Parathyroid adenoma (tissue), 2 donors: ENCODE measurements around the gene GDA.

Experiments
- H2AFZ ChIP-seq: fragments of 300-600 bp; sonication (generic); one replicate; pipeline ENCODE4 v1.7.0; 2017; ENCODE audit warnings: antibody characterized with exemption, mild to moderate bottlenecking
- H3K27ac ChIP-seq: fragments of 300-600 bp; sonication (generic); one replicate; pipeline ENCODE4 v1.7.0; 2017
- H3K27me3 ChIP-seq: fragments of 300-600 bp; sonication (generic); one replicate; pipeline ENCODE4 v1.7.0; 2017; ENCODE audit warnings: low read length; ENCODE audit not compliant: control insufficient read depth, insufficient read depth
- H3K36me3 ChIP-seq: fragments of 300-600 bp; sonication (generic); one replicate; pipeline ENCODE4 v1.7.0; 2017; ENCODE audit warnings: low read length; ENCODE audit not compliant: control insufficient read depth, insufficient read depth
- H3K4me1 ChIP-seq: fragments of 300-600 bp; sonication (generic); one replicate; pipeline ENCODE4 v1.7.0; 2017; ENCODE audit warnings: control low read depth
- H3K4me2 ChIP-seq: fragments of 300-600 bp; sonication (generic); one replicate; pipeline ENCODE4 v1.7.0; 2017; ENCODE audit warnings: low read length
- H3K4me3 ChIP-seq: fragments of 300-600 bp; sonication (generic); one replicate; pipeline ENCODE4 v1.7.0; 2017; ENCODE audit warnings: low read depth, low read length
- H3K79me2 ChIP-seq: fragments of 300-600 bp; sonication (generic); one replicate; pipeline ENCODE4 v1.7.0; 2017; ENCODE audit warnings: control low read depth
- H3K9ac ChIP-seq: fragments of 300-600 bp; sonication (generic); one replicate; pipeline ENCODE4 v1.7.0; 2017; ENCODE audit warnings: mild to moderate bottlenecking
- H3K9me3 ChIP-seq: fragments of 300-600 bp; sonication (generic); one replicate; pipeline ENCODE4 v1.7.0; 2017; ENCODE audit warnings: low read length; ENCODE audit not compliant: control insufficient read depth
- TF ChIP-seq, protein P1 (sequence below): fragments of 300-600 bp; sonication (generic); IDR thresholded peaks from one replicate; pipeline ENCODE4 v1.7.0; 2017; ENCODE audit warnings: antibody characterized with exemption, mild to moderate bottlenecking
- donor health status: primary hyperparathyroidism.

The GDA gene

DNA sequence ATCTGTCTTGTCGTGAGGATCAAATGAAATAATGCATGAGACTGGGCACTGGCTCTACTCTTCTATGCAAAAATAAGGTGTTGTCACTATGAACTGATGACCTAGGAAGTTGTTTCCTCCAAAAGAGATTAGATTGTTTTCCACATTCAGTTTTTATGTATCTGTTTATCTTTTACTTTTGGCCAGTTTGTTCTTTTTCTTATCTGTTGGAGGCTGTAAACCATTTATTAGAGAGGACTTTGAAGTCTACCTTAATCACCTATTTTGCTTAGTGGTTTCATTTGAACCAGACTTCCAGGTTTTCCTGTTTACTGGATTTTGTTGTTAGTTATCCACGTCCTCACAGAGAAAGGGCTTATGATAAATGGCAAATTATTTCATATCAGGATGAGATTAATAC is 21.5 kb upstream of the GDA start:
- TF ChIP-seq, protein P1, sequence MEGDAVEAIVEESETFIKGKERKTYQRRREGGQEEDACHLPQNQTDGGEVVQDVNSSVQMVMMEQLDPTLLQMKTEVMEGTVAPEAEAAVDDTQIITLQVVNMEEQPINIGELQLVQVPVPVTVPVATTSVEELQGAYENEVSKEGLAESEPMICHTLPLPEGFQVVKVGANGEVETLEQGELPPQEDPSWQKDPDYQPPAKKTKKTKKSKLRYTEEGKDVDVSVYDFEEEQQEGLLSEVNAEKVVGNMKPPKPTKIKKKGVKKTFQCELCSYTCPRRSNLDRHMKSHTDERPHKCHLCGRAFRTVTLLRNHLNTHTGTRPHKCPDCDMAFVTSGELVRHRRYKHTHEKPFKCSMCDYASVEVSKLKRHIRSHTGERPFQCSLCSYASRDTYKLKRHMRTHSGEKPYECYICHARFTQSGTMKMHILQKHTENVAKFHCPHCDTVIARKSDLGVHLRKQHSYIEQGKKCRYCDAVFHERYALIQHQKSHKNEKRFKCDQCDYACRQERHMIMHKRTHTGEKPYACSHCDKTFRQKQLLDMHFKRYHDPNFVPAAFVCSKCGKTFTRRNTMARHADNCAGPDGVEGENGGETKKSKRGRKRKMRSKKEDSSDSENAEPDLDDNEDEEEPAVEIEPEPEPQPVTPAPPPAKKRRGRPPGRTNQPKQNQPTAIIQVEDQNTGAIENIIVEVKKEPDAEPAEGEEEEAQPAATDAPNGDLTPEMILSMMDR = no peak
- no peak overlapping the region for H3K4me3 ChIP-seq
- no peaks in the 10 kb centered on the region for H3K36me3 ChIP-seq
- no peaks in the 10 kb centered on the region for H3K9me3 ChIP-seq
- no peak overlapping the region for H3K9ac ChIP-seq
- no peak overlapping the region for H3K27ac ChIP-seq
- H3K4me2 ChIP-seq = no peak overlapping the region
- no peaks in the 10 kb centered on the region for H3K79me2 ChIP-seq
- H2AFZ ChIP-seq = no peak overlapping the region
- no peaks in the 10 kb centered on the region for H3K27me3 ChIP-seq
- H3K4me1 ChIP-seq = no peaks in the 10 kb centered on the region

DNA sequence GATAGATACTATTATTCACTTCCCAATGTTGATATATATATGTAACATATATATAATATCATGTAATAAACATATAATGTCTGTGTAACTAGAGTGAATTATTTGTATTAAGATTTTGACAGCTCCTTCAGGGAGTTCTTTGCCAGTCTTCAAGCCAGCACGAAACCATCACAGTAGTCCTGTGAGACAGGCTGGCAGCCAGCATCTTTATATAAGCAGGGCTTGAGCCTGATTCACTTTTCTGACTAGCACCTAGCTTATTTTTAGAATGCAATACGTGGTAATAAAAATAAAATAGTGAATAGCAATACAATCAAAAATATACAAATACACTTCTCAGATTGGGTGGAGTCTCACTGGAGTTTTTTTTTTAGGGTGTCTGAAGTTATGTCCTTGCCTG is 20.7 kb upstream of the GDA start:
- Histone ChIP-seq H3K4me1 (no peaks in the 10 kb centered on the region), H3K36me3 (no peaks in the 10 kb centered on the region), H3K9ac (no peak overlapping the region), H3K9me3 (no peaks in the 10 kb centered on the region), H2AFZ (no peak overlapping the region), H3K4me2 (no peak overlapping the region), H3K27me3 (no peaks in the 10 kb centered on the region), H3K4me3 (no peak overlapping the region), H3K27ac (no peak overlapping the region), H3K79me2 (no peaks in the 10 kb centered on the region)
- TF ChIP-seq, protein P1 = no peak

DNA sequence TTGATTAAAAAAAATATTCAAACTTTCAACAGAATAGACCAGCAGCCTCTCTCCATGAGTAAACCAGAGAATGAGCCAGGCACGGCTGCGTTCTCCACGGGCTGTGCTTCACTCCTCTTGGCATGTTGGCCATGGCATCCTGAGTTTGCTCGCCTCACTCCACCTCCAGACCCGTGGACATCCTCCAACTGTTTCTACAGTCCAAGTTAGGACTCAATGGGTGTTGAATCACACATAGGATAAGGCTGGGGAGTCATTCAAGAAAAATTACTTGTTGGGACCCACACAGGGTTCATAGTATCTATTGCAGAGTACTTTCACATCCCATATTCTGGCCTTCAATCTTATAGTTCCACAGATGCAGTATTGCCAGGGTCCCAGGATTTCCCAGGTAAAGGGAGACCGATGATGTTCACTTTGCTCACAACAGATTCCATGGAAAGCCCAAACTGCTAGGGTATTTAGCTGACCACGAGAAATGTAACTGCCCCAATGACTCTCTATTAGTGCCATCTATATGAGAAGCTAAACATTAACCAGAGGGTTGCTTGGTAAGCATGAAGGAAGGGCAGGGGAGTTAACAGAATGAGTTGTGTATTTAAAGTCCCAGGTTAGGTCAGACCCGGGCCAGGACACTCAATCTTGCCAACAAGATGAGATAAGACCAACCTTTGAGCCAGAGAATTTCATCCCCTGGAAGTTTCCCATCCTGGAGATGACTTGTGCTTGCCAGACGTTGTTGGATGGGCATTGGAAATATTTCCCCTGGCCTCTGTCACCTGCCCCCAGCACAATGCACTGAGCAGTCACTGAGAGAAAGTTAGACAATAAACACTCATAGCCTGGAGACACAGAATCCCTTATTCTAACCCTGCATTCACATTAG is 19.7 kb upstream of the GDA start:
- no peak overlapping the region for H3K9ac ChIP-seq
- H3K9me3 ChIP-seq = no peaks in the 10 kb centered on the region
- H3K4me2 ChIP-seq = no peak overlapping the region
- no peak overlapping the region for H3K27ac ChIP-seq
- no peak overlapping the region for H3K4me3 ChIP-seq
- H2AFZ ChIP-seq = no peak overlapping the region
- no peaks in the 10 kb centered on the region for H3K27me3 ChIP-seq
- no peaks in the 10 kb centered on the region for H3K36me3 ChIP-seq
- TF ChIP-seq, protein P1 = no peak
- no peaks in the 10 kb centered on the region for H3K79me2 ChIP-seq
- no peaks in the 10 kb centered on the region for H3K4me1 ChIP-seq

DNA sequence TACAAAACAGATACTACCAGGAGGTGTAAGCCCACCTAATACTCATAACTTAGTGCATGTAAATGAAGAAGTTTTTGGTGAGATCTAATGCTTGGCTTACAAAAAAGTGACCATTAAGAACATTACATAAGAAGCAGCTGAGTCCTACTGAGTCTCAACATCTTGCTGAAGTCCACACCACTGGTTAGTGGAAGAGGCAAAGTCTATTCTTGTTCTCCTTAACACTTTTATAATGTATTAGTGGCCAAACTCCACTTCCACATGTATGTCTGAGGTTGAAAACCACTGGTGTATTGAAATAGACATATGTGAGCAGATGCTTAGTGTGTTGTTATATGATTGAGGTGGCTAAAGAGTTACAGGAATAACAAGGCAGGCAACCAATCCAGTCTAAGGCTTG is 18.9 kb upstream of the GDA start:
- H3K36me3 ChIP-seq = no peaks in the 10 kb centered on the region
- H3K9ac ChIP-seq = no peak overlapping the region
- H2AFZ ChIP-seq = no peak overlapping the region
- no peaks in the 10 kb centered on the region for H3K27me3 ChIP-seq
- no peaks in the 10 kb centered on the region for H3K79me2 ChIP-seq
- H3K4me3 ChIP-seq = no peak overlapping the region
- no peak overlapping the region for H3K27ac ChIP-seq
- H3K4me1 ChIP-seq = no peaks in the 10 kb centered on the region
- no peaks in the 10 kb centered on the region for H3K9me3 ChIP-seq
- TF ChIP-seq, protein P1 = no peak
- no peak overlapping the region for H3K4me2 ChIP-seq

DNA sequence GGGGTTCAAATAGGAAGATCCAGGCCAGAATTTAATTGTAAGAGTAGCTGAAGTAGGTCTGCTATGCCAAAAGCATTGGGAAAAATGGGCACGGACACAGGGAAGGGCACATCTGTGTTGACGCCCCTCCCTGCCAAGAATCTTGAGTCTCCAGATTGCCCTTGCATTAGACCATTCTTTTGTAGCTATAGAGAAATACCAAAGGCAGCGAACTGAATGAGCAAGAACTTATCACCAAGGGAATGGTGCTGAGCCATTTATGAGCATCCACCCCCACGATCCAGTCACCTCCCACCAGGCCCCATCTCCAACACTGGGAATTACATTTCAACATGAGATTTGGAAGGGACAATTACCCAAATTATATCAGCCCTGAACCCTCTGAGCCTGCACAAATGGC is 18.0 kb upstream of the GDA start:
- Histone ChIP-seq H3K27me3 (no peaks in the 10 kb centered on the region), H3K9me3 (no peaks in the 10 kb centered on the region), H3K79me2 (no peaks in the 10 kb centered on the region), H3K27ac (no peak overlapping the region), H3K4me3 (no peak overlapping the region), H3K4me2 (no peak overlapping the region), H3K9ac (no peak overlapping the region), H2AFZ (no peak overlapping the region), H3K4me1 (no peaks in the 10 kb centered on the region), H3K36me3 (no peaks in the 10 kb centered on the region)
- TF ChIP-seq, protein P1 = no peak
